Stimulated activated CD4-positive, alpha-beta T cell treated with anti-CD3 and anti-CD28 coated beads, TNF-alpha, amount 100 ng/mL, for 24 hours (primary cell): ENCODE results near the gene CPNE4.

Source experiments
- DNase-seq, 3 experiments: peaks; one replicate each; pipeline ENCODE4 v3.0.0-alpha.2; 2020; ENCODE audit warnings: low read depth in 3 of 3

CPNE4 gene

DNA sequence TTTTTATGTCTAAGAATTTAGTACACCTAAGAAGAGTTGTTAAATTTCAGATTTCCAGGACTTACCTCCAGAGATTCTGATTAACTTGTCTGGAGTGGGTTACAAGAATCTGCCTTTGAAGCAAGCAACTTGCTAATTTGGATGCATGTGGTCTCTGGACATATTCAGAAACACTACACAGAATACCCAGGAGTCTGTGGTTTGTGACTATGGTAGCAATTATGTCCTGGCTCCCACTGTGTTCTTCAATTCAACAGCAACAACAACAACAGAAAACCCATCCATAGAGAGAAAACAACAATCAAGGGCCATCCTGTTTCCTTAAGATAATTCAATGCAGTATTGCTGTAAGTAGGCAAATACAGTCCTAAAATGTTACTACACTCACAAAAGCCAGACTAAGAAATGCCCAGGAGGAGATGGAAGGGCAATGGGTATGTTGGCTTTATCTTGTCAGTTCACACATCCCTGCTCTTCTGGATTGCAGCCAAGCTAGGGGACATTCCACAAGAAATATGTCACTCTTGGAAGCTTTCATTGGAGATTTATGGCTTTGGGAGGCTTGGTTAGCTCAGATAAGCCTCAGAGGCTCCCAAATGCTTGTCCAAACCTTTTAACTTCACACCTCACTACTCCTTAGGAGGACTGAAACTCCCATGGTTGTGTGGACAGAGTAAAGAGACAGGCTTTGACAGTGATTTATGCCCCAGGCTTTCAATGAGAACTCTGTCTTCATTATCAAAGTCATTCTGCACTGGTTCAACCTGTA lies 432.6 kb downstream of the CPNE4 start:
- DNase-seq, result no peak

DNA sequence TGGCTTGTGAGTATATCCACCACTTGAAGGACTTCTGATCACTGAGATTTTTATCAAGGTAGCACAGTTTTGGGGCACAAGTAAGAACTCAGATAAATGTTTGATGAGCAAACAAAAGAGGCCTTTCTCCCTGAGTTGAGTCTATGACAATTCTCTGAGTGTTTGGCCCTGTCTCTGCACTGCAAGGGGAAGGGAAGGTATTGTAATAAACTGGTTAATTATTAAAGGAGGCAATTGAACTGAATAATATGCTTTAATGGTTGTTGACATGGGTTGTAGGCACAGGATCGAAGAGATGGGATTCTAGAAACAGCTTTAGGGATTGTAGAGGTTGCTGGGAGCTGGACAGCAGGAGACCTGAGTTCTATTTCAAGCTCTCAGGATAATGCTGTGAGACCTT lies 437.0 kb downstream of the CPNE4 start:
- DNase-seq, result no peak

DNA sequence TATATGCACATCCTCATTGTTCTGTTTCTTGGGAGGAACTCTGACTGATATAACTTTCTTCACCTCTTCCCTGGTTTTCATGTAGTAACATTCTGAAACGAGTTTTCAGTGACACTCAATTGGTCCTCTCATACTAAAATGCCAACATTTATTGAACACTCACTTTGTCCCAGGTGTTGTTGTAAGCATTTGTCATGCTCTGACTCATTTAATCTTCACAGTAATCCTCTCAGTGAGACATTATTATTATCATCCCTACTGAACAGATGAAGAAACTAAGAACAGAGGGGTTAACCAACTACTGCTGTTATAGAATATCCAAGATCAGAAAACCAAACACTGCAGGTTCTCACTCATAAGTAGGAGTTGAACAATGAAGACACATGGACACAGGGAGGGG lies 437.9 kb downstream of the CPNE4 start:
- no peak for DNase-seq

DNA sequence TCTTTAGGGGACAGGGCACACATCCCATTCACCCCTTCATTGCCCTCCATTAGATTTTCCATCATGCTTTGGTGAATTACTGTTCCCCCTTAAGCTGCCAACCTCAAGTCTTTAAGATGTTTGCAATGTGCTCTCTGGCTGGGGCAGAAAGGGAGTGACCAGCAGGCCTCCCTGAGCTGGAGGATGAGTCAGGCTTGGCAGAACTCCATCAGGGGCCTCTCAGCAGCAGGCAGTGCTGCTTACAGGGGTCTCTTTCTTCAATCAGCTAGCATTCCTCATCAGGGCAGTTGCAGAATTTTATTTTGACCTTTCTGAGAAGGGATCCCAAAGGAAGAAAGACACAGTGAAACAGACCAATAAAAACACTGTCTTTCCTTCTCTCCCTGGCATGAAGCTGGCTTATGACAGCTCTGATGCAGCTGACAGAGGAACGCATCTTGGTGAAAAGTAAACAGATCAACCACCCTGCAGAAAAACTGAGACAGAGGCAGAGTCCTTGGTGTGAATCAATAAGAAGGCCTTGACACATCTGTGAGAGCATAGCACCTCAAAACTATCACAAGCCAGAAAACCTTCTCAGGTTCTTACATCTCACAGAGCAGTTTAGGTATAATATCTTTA lies 443.3 kb downstream of the CPNE4 start:
- no peak for DNase-seq

DNA sequence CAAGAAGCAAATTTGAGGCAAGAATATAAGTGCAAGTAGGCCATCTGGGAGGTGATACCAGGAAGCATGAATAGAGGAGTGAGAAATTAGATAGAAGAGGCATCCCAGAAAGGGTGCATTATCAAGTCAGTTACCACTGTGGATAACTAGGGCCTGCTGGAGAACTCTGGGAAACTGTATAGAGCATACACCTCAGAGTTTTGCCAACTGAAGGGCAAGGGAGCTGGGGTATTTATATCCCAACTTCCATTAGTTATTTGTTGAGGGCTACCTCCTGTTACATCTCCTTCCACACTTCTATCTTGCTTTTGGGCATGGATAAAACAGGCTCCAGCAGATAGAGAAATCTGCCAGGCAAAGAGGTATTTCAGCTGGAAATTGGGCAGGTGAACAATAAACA lies 448.5 kb downstream of the CPNE4 start:
- DNase-seq, result no peak

GRCh38 chr3:131582438-131582837 lies 452.4 kb downstream of the CPNE4 start:
- DNase-seq, result no peak

DNA sequence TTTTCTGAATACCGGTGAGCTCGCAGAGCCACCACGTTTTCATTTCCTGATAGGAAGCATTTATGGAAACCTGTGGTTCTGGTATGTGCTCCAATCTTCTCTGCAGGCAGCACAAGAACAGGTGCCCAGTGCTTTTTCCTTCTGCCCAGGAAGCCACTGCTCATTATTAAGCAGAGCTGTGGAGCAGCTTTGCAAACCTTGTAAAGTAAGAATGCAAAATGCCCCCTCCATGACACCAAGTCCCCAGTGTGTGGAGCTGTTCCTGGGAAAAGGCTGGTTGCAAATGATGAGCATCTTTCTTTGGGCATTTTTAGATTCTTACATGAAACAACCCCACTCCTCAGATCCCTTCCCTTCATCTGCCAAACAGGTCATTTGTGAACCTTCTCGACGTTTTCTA lies 466.4 kb downstream of the CPNE4 start:
- DNase-seq, result no peak

DNA sequence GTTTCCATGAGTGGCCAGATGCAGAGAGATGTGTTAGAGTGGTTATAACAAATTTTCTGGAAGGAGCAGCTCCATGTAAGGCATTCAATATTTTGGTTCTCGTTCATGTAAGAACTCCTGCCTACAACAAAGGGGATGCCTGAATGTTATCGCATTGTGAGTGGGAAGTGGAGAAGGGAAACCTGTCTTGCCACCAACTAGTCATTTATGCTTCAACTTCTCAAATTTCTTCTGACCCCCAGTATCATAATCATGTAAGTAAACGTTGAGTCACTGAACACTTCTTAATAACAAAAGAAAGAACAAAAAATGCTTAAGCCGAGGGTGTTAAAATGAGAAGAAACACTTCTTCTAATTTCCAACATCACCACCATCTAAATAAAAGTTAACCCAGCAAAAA lies 470.0 kb downstream of the CPNE4 start:
- DNase-seq, result no peak

GRCh38 chr3:131561511-131561910 lies 473.3 kb downstream of the CPNE4 start:
- no peak for DNase-seq

GRCh38 chr3:131560795-131561194 lies 474.0 kb downstream of the CPNE4 start:
- DNase-seq, result no peak

GRCh38 chr3:131555456-131555855 lies 479.4 kb downstream of the CPNE4 start:
- DNase-seq, result no peak

- DNase-seq, result no peak
These were observed 481.1 kb downstream of the CPNE4 start for GRCh38 chr3:131553495-131554247.

GRCh38 chr3:131551761-131552160 lies 483.1 kb downstream of the CPNE4 start:
- no peak for DNase-seq

- DNase-seq, result no peak
These were observed 484.0 kb downstream of the CPNE4 start for GRCh38 chr3:131550562-131551465.

DNA sequence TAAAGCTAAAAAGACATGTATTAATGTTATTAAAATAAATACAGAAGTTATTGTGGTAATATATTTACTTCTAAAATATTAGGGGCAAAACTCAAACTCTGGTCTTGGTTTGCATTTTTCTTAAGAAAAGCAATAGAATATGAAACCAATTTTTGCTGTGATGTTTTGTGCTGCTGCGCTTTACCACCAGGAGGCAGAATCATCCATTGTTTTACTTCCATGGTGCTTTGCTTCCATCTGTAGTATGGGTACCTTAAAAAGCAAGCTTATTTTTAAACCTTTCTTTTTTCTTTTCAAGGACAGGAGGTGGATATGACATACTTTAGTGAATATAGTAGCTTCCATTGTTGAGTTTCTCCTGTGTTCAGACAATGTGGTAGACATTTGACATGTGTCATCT lies 485.5 kb downstream of the CPNE4 start:
- DNase-seq, result no peak

- no peak for DNase-seq
These were observed 487.2 kb downstream of the CPNE4 start for GRCh38 chr3:131547585-131547984.

- no peak for DNase-seq
These were observed 488.4 kb downstream of the CPNE4 start for GRCh38 chr3:131546441-131546840.

DNA sequence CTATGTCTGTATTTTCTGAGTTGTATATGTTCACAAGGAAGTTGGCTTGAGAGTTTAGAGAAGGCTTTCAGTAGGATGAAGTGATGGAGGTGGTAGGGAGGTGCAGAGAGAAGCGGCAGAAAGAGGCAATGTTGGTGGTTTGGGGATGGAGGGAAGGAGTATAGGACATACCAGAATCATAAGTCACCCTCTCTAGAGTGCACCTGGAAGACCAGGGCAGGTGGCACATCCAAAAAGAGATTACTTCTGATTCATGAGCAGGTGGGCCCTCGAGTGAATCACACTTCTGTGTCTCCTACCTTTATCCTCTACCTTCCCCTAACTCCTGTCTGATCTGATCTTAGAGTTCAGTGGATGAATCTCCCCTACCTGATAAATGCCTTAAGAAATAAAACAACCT lies 490.3 kb downstream of the CPNE4 start:
- DNase-seq, result no peak

DNA sequence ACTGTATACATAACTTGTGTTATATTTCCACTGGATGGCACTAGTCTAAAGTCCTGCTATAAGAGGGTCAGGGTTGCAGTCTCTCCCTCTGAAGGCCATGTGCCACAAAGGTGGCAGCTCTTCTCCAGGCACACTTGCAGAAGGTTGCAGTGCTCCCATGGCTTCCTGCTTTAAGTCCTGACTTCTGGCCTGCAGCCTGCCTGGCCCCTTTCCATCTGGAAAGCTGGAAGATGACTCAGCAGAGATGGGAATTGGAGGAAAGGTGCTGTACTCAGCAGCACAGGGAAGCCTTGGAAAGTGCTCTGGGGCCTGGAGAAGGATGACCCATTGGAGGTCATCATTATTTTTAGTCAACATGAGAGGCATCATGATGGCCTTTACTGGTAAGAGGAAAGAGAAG lies 491.1 kb downstream of the CPNE4 start:
- DNase-seq, result no peak

- DNase-seq, result no peak
These were observed 493.5 kb downstream of the CPNE4 start for GRCh38 chr3:131541288-131541687.

- DNase-seq, result no peak
These were observed 494.0 kb downstream of the CPNE4 start for GRCh38 chr3:131540821-131541220.

DNA sequence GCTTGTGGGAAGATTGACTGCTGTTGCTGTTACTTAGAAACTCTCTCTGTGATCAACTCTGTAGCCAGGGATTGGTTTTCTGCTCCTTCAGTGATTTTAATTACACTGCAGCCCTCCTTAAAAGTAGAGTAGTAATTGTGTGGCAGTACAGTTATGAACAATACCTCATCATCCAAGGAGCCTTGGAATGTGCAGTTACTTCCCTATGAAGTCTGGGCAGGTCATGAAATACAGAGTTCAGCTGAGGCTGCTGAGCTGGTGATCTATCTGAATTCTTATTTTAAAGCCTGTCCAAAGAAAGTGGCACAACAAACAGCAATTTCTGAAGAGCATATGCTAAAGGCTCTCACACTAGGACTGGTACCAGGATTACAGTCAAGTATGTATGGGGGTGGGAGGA lies 494.7 kb downstream of the CPNE4 start:
- no peak for DNase-seq
